LoVo (cell line): ENCODE measurements around the gene VASH2.
"Not testable (repeated sequence)": the region's sequence is repeated elsewhere in the genome, so short reads cannot be mapped to it uniquely, and the experiment has no call there.

Experiments
- DNase-seq: peaks from one replicate; pipeline ENCODE4 v3.0.0-alpha.2; 2016; ENCODE audit warnings: low spot score

VASH2 gene

DNA sequence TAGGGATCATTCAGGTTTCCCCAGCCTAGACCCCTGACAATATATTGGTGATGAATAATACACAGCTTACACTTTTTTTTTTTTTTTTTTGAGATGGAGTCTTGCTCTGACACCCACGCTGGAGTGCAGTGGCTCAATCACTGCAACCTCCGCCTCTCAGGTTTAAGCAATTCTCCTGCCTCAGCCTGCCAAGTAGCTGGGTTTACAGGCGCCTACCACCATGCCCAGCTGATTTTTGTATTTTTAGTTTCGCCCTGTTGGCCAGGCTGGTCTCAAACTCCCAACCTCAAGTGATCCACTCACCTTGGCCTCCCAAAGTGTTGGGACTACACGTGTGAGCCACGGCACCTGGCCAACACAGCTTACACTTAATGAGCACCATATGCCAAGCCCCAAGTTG lies 7.2 kb downstream of the VASH2 start:
- DNase-seq: no peak

DNA sequence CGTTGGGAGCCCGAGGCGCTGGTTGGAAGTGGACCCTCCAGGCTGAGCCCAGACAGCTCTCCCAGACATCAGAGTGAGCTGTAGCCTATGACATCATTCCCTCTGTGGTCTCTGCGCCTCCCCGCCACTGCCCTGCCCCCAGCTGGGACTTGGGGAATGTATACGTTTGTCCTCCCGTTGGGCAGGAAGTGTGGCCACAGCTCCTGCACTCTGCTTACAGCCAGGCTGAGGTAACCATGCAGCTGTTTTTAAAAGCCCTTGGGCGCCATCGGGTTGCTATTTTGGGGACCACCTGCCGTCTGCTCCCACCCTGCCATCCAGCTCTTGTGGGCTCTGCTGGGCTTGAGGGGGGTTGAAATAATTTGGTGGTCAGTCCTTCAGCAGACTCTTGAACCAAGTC lies 7.8 kb downstream of the VASH2 start:
- DNase-seq: no peak

DNA sequence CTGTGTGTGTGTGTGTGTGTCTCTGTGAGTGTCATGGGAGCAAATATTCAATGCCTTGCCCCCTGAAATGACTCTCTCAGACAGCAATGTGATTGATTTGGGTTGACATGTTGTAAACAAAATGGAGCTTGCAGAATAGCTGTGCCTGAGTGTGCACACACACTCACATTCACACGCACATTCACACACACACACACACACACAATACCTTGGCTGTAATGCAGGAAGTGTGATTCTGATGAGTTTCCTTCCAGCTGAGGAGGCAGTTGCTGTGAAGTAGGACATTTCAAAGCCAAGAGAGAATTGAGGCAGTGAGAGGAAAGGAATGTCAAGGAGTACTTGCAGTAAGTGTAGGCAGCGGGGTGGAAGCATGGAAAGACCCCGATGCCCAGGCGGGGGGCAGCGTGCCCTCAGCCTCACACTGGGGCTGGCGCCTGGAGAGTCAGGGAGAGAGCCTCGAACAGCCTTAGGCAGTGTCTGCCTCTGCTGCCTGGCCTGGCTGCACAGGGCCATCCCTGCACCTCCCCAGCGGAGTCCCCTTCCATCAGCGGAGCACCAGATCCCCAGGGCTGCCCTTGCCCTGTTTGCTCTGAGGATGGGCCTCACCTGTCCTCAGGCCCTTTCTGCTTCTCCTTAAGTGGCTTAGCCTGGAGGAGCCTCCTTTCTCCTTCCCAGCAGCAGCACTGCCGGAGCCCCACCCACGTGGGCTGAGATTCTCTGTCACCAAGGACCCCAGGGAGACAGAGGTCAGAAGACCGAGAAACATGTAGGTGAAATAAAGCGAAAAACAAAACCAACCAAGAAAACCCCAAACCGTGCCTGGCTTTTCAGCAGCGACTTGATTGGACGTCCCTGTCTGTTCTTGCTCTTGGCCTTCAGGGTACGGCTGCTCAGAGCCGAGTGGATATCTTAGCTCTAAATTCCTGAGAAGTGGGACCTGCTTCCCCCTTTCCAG lies 9.2 kb downstream of the VASH2 start:
- no peak for DNase-seq

DNA sequence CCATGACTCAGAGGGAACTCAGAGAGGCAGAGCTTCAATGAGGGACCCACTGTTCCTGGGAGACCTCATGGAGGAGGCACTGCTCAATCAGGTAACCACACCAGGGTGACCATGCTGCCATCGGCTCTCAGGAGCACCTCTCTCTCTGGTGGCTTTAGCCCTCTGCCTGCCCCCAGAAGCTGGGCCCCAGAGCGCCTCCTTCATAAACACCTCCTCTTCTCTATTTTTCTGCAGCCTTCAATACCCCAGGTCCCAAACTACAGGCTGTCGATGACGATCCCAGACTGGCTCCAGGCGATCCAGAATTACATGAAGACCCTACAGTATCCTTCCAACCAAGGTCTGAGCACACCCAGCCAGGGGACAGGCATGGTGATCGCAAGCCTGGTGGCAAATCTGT lies 10.6 kb downstream of the VASH2 start:
- no peak for DNase-seq

DNA sequence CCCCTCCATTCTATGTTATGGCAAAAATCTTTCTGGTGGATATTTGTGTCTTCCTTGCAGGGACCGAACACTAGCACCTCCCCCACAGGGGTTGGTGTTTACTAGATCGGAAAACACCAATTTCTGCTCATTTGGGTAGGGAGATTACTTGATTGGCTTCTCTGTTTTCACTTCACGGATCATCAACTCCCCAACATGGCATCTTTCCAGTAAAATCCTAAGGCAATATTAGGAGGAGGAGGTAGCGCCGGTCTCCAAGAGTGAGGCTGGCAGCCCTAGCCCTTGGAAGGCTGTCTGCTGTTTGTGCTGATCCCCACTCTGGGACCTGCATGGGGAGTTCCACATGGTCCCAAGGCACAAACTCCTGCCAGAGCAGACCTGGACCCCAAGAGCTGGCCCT lies 12.2 kb downstream of the VASH2 start:
- no peak for DNase-seq

DNA sequence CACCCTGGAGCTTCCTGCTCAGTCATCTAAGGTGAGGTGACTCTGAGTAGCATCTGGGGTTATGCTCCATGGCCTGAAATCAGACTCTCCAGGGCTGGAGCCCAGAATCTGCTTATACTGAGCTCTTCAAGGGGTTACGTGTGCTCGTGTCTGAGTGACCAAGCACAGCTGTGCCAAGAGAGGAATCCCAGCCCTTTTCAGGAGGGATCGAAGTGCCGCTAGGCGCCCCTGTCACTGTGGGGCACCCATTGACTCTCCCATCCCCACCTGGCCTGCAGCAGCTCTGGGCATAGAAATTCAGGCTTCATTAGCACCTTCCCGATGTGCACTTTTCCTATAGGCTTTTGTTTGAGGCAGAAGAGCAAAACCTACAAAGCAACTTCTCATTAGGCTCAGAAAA lies 13.8 kb downstream of the VASH2 start:
- no peak for DNase-seq

DNA sequence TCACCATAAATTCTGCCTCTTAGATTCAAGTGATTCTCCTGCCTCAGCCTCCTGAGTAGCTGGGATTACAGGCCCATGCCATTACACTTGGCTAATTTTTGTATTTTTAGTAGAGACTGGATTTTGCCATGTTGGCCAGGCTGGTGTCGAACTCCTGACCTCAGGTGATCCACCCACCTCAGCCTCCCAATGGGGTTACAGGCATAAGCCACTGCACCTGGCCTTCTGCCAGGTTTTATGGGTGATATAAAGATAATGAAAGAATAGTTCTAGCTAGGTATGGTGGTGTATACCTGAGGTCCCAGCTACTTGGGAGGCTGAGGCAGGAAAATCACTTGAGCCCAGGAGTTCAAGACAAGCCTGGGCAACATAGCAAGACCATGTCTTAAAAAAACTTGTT lies 14.7 kb downstream of the VASH2 start:
- not testable (repeated sequence) for DNase-seq

DNA sequence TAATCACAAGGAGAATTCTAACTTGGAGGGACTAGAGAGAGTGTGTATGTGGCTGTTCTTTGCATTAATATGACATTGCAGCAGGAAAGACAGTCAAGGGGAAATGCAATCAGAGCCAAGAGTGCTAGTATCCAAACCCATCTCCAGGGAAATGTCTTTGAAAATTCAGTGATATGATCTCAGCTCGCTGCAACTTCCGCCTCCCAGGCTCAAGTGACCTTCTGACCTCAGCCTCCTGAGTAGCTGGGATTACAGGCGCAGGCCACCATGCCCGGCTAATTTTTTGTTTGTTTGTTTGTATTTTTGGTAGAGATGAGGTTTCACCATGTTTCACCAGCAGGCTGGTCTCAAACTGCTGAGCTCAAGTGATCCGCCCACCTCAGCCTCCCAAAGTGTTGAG lies 16.3 kb downstream of the VASH2 start:
- no peak for DNase-seq

DNA sequence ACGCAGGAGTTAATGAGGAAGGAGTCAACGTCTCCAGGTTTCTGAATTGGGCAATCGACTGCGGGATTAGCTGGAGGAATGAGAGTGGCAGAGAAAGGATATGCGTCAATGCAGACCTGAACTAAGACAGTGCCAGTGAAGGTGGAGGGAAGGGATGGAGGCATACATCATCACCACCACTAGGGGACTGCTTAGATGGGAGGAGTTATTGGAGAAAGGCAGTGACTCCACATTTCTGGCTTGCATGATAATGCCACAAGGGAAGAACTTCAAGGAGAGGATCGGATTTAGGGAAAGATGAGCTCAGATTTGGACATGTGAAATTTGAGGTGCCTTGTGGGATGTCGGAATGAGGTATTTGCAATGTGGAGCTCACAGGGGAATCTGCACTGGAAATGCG lies 17.5 kb downstream of the VASH2 start:
- no peak for DNase-seq

DNA sequence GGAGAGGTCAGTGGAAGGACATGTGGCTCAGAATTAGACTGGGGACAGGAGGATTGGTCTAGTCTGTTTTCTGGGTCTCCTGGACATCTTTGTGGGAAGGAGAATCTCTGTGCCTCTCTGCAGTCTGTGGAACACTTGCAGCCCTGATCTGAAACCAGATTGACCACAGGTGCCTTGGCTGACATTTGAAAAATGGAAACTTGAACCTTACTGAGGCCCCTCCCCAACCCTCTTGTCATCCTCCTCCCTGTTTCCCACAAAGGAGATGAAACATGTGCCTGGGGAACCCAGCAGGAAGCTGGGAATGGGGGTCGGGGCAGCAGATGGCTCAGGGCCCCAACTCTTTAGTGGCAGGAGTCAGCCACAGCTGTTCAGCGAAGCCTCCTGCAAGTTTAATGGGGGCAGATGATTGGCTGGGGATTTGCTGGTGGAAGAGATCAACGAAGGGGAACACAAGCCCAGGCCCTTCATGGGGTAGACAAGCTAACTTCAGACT lies 18.1 kb downstream of the VASH2 start:
- DNase-seq: no peak

DNA sequence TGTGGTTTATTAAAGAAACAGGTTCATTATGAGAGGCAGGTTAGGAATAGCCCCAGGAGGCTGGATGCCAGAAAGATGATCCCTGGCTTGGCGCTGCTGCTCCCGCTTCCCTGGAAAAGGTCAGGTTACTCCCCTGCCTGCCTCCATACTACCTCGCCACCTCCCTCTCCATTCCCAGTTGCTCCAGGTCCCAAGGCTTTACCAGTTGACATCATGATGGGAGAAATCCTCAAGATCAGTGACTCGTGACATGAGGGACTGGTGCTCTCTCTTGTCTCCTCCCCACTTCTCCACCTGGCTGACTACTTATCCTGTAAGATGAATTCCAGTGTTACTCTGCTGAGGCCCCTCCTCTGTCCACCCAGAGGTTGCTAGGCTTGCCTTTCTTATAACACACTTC lies 19.7 kb downstream of the VASH2 start:
- no peak for DNase-seq

DNA sequence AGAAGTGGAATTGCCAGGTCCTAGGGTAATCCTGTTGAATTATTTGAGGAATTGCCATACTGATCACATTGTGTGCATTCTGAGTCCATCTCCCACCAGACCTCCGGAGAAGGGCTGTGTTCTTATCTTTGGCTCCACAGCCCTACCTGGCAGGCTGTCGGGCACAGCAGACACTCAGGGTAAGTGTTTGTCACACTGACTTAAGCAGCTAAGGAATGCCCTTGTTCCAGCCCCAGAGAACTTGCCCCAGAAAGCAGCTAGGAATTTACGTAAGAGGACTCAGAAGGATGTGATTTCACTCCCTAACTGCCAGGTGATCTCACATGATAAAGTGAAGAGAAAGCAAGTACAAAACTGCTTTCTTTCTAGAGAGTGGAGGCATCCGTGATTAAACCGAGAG lies 21.0 kb downstream of the VASH2 start:
- DNase-seq: no peak

DNA sequence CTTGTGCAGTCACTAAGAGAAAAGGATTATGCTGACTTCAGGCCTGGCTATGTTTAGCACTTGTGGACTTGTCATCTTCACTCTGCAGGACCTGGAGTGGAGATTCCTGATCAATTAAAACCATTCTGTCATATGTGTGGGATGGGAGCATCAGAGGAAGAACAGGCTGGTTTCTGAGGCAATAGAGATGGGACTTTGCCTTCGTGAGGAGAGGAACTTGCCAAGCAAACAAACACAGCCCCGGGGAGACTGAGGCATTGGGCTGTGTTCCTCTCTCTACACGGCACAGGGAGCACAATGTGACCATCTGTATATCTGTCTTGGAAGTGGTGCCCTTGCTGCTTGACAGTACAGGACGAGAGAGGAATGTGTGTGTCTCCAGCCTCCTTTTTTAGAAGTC lies 23.1 kb downstream of the VASH2 start:
- DNase-seq: no peak

DNA sequence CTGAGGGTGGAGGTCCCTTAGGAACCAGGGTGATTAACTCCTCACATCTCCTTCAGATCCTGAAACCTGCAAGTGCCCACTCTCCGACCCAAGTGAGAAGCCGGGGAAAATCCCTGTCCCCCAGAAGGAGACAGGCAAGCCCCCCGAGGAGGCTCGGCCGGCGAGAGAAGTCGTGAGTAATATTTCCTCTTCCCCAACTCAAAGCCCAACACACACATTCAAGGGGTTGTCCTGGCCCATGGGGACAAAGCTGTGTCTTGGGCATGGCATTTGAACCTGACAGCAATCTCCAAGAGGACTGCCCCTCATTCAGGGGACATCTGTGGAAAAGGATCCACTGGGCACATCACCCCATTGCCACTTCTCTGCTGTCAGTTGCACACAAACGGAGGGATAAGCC lies 23.6 kb downstream of the VASH2 start:
- no peak for DNase-seq

DNA sequence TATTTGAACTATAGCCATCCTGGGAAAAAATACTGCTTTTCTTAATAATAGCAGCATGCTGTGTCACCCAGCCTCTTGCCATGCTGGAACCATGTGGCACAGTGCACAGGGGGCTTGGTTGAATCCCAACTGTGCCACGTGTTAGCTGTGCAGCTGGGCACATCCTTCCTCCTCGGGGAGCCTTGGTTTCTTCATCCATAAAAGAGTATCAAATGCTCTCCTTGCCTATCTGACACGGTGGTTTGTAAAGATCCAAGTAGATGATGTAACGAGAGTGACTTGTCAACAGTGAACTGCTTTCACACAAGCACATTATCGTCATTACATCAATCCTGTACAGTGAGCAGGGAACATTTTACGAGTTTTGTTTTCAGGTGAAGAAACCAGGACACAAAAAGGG lies 24.4 kb downstream of the VASH2 start:
- DNase-seq: no peak

DNA sequence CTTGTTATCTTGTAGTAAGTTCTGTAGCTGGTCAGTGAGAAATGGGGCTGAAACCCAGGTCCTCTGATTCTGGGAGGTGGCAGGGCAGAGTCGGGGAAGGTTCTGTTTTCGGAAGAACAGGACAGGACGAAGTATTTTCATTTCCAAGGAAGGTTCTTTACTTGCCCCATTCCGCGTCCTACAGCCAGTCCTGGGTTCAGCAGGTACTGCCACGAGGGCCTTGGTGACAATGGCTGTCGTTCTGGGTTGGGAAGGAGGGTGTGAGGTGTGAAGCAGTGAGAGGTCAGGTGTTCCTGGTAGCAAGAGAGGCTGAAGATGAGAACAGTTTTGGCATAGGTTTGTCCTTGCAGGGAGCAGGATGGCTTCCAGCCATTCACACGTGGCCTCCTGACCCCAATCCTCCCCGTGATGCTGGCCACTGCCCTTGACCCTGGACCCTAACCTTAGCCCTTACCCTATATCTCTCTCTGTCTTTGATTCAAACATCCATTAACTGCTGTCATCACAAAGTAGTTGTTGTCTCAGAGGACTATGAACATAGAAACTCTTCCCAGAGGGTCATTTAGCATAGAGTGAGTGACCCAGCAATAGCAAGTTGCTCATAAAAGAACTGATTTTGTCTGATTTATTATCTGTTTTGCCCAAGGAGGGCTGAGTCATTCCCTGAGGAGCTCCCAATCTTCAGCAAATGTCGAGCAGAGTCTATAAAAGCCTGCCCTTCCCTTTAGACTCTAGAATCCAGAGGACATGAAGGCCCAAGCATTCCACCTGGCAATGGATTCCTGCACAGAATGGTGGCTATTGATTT lies 25.0 kb downstream of the VASH2 start:
- no peak for DNase-seq

DNA sequence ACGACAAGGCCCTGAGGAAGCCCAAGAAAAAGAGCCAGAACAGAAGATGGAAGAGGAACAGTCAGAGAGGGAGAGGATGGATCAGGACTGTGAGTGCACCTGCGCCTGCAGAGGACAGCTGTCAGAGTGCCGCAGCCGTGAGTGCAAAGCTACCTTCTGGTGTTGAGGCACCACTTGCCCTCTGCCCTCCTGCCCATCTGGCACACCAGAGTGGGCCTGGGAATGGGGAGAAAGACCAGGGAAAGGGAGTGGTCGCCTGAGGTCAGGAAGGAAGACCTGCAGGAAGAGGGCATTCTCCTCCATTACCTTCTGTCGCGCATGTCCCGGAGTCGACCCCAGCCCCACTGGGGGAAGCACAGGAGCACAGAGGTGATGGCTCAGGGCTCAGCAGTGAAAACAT lies 26.2 kb downstream of the VASH2 start:
- no peak for DNase-seq

DNA sequence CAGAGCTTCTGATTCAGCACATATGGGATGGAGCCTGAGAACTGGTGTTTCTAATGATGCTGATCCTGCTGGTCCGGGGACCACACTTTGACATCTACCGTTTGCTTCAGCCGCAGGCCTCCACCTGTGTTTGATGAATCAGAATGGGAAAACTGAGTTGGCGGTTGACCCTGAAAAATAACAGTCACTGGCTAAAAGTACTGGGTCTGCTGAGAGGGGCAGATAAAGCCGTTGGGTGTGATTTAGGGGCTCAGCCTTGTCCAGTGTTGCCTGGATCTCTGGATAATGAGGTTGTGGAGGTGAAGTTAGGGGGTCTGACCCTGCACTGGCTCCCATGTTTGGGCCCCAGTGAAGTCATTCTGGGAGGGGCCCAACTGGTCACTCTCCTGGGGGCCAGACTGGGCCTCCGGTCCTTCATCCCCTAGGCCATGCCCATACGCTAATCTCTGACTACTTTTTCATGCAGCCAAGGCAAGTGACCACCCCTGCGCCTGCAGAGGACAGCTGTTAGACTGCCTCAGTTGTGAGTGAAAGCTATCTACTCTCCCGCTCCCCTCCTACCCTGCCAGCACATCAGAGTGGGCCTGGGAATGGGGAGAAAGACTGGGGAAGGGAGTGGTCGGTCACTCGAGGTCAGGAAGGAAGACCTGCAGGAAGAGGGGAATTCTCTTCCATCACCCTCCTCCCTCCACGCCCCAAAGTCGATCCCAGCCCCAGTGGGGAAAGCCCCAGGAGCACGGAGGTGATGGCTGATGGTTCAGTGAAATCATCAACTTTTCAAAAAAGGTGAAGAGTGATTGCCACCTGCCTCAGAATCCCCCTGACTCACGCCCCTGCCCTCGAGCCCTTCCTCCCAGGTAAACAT lies 27.7 kb downstream of the VASH2 start:
- no peak for DNase-seq

DNA sequence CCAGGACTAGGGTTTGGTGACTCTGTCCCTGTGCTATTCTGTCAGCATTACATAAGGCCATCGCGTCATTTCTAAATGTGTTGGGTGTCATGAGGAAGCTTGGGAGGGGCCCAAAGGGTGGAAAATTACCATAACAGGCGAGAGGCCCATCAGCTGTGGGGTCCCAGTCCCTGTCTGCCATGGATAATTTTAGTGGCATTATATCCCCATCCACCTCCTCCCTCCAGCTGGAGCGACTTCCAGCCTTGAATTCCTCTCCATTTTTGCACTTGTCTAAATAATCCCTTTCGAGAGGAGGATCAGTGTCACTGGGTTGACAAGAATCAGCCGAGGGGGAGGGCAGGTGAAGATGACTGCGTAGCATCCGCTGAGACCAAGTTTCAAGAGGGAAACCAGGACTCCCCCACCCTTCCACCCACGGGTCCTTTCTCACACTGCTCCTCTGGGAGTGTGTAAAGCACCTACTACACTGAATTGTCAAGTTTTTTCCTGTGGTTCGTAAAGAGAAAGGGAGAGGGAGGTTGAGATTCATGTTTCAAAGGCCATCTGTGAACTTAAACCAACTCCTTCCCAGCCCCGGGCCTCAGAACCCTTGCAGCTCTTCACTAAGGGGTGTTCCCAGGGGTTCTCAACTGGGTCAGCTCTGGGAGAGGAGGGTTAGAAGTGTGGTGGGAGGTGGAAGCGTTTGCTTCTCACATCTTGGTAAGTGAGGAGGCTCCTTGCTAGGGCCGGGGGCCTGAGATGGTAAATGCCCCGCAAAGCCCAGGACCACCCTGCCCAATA lies 29.2 kb downstream of the VASH2 start:
- no peak for DNase-seq

DNA sequence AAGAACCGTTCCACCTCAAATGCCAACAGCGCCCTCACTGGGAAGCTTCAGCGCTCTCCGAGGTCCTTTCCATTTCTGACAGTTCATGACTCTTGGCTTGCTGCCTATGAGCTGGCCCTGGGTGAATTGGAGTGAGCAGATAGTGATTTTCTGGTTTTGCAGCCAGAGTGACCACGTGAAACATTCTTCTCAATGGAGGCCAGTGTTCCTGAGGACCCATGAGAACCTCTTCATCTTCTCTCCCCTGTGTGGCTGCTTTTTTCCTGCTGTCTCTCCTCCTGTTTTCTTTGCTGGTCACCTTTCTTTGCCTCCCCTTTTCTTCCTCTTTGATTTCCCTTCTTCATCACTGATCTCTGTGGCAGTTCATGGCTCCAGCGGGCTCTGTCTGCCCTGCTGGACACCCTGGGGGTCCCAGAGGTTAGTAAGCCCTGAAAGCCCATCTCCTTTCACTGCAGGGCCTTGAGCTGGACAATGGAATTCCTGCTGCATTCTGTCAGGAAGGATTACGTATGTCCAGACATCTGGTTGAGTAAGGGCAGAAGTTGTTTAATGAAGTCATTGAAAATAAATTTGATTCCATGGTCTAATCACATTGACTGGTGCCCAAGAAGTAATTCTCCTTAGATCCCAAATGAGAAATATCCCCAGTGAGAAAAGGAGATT lies 29.9 kb downstream of the VASH2 start:
- no peak for DNase-seq

DNA sequence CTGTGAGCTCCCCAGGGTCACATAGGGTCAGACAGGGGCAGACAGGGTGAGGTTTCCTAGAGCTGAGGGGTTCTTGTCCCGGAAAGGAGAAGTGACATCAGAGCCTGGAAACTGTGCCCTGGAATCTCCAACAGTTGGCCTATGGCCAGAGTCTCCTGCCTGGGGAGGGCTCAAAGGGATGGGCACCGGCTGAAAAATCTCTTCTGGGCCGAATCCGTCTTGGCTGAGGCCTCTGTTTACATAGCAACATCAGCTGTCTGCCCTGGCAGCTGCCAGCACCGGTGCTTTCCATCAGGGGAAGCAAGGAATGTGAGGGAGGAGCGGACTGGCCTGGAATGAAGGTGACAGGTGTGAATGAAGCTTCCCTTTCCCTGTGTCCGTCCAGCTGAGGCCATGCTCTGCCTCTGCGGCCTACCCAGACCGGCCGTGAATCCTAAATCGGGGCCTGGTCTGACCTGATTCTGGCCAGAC lies 30.7 kb downstream of the VASH2 start:
- no peak for DNase-seq
